Endothelial cell of umbilical vein (primary cell): ENCODE data around the gene SLC4A5. TPM values are rescaled to one million over a fixed set of nuclear protein-coding genes. Genes with fewer than 3 reads are reported as not detected.

Experiments
- BruUV-seq: library from RNA; stranded (reverse); fragments of 400-500 nt; replicated peaks from 2 replicates; lab custom pipeline; 2021; lab: Mats Ljungman, UMichigan
- CTCF ChIA-PET: fragments of 300-600, 350-600 bp; sonication (Branson Sonifier 250); formaldehyde crosslinking; loops from one replicate; lab custom pipeline; 2021; ENCODE audit warnings: antibody characterized with exemption, inconsistent platforms; lab: Charles Lee
- POLR2A ChIA-PET: fragments of 300-600, 350-600 bp; sonication (Branson Sonifier 250); formaldehyde crosslinking; loops from one replicate; lab custom pipeline; 2021; ENCODE audit warnings: antibody characterized with exemption, inconsistent platforms; lab: Charles Lee
- DNase-seq: peaks from one replicate; pipeline ENCODE4 v3.0.0-alpha.2; 2011; ENCODE audit warnings: low read depth, low spot score
- FAIRE-seq: peaks from 2 replicates; lab custom pipeline; 2011; peaks lifted over from hg19 to GRCh38; lab: Jason Lieb, UNC
- H2AFZ ChIP-seq: 2 replicates; pipeline ENCODE4 v1.6.0; 2012; ENCODE audit warnings: low read depth, low read length, control low read depth, inconsistent platforms
- H3K27ac ChIP-seq: 2 replicates; pipeline ENCODE4 v1.5.1; 2011; ENCODE audit warnings: low read depth, mild to moderate bottlenecking, control low read depth, low read length, moderate library complexity; ENCODE audit not compliant: insufficient read depth
- H3K27me3 ChIP-seq, 2 experiments: 2 replicates each; pipeline versions ENCODE4 v1.6.0 to v1.6.1; 2011; ENCODE audit warnings: low read length in 2 of 2, mixed read lengths in 1 of 2; ENCODE audit not compliant: control insufficient read depth in 2 of 2, insufficient read depth in 2 of 2
- H3K36me3 ChIP-seq, 2 experiments: 2 replicates in 1 of 2; 3 replicates in 1 of 2; pipeline ENCODE4 v1.5.1; 2011; ENCODE audit warnings: low read length in 2 of 2, mild to moderate bottlenecking in 1 of 2, moderate library complexity in 1 of 2; ENCODE audit not compliant: control insufficient read depth in 2 of 2, insufficient read depth in 2 of 2; ENCODE audit errors: extremely low read depth in 1 of 2
- H3K4me1 ChIP-seq: 3 replicates; pipeline ENCODE4 v1.5.1; 2011; ENCODE audit warnings: mild to moderate bottlenecking, low read length; ENCODE audit not compliant: control insufficient read depth, insufficient read depth; ENCODE audit errors: extremely low read depth
- H3K4me2 ChIP-seq: 2 replicates; pipeline ENCODE4 v1.6.1; 2011; ENCODE audit warnings: low read length, control low read depth, mixed read lengths; ENCODE audit not compliant: insufficient read depth
- H3K4me3 ChIP-seq, 3 experiments: fragments of 200-600 bp in 1 of 3; sonication (generic), shearing (Covaris generic) in 1 of 3; replicated peaks in 1 of 3; 2 replicates each; pipeline ENCODE4 v1.5.1; 2011 to 2016; ENCODE audit warnings: control low read depth in 3 of 3, low read length in 3 of 3, mild to moderate bottlenecking in 2 of 3, inconsistent platforms in 1 of 3, low read depth in 1 of 3, moderate library complexity in 1 of 3; ENCODE audit not compliant: insufficient read depth in 1 of 3
- H3K79me2 ChIP-seq: 2 replicates; pipeline ENCODE4 v1.6.0; 2012; ENCODE audit warnings: low read length, inconsistent platforms; ENCODE audit not compliant: control insufficient read depth, insufficient read depth
- H3K9ac ChIP-seq: replicated peaks from 2 replicates; pipeline ENCODE3; 2011; ENCODE audit warnings: low read length, control low read depth; ENCODE audit not compliant: insufficient read depth; ENCODE audit errors: extremely low read depth
- H3K9me1 ChIP-seq: replicated peaks from 3 replicates; pipeline ENCODE4 v1.6.0; 2011; ENCODE audit warnings: mild to moderate bottlenecking, low read length; ENCODE audit not compliant: control insufficient read depth, insufficient read depth; ENCODE audit errors: extremely low read depth
- H3K9me3 ChIP-seq: replicated peaks from 2 replicates; pipeline ENCODE4 v1.5.1; 2012; ENCODE audit warnings: low read length, inconsistent platforms; ENCODE audit not compliant: control insufficient read depth, insufficient read depth
- H4K20me1 ChIP-seq: replicated peaks from 2 replicates; pipeline ENCODE3; 2011; ENCODE audit warnings: mild to moderate bottlenecking, low read length; ENCODE audit not compliant: control insufficient read depth, insufficient read depth; ENCODE audit errors: extremely low read depth
- EZH2 ChIP-seq: IDR thresholded peaks from 2 replicates; pipeline ENCODE4 v1.6.1; 2012; ENCODE audit warnings: borderline replicate concordance, low read depth, mild to moderate bottlenecking, moderate library complexity, low read length, inconsistent platforms; ENCODE audit not compliant: severe bottlenecking
- FOS ChIP-seq: IDR thresholded peaks from 2 replicates; pipeline ENCODE4 v1.6.1; 2011; ENCODE audit warnings: mild to moderate bottlenecking, low read length, moderate library complexity, borderline replicate concordance; ENCODE audit not compliant: insufficient read depth
- GATA2 ChIP-seq: IDR thresholded peaks from 2 replicates; pipeline ENCODE4 v1.7.0; 2011; ENCODE audit warnings: low read depth, mild to moderate bottlenecking, moderate library complexity, mixed read lengths, low read length; ENCODE audit not compliant: insufficient read length, insufficient read depth
- JUN ChIP-seq: IDR thresholded peaks from 2 replicates; pipeline ENCODE4 v1.6.1; 2011; ENCODE audit warnings: borderline replicate concordance, low read depth; ENCODE audit not compliant: insufficient read length, insufficient read depth
- MYC ChIP-seq: IDR thresholded peaks from one replicate; pipeline ENCODE4 v1.6.1; 2011; ENCODE audit warnings: mild to moderate bottlenecking, low read depth, low read length
- POLR2A ChIP-seq: IDR thresholded peaks from 2 replicates; pipeline ENCODE4 v1.6.1; 2012; ENCODE audit warnings: low read depth, mild to moderate bottlenecking, control low read depth, low read length
- POLR2AphosphoS5 ChIP-seq: IDR thresholded peaks from 2 replicates; pipeline ENCODE4 v1.6.1; 2012; ENCODE audit warnings: low read depth, mild to moderate bottlenecking, control low read depth, low read length, moderate library complexity; ENCODE audit not compliant: insufficient read depth
- dilution Hi-C: fragments of 300-500 bp; cut with MboI; formaldehyde crosslinking; loops from one replicate; pipeline ENCODE4 v1.15.0; 2019; ENCODE audit warnings: low sequenced_read_pairs; ENCODE audit not compliant: extremely low pct_ligation_motif_present
- intact Hi-C: fragments of 100-400 bp; cut with micrococcal nuclease; formaldehyde crosslinking; loops from one replicate; pipeline ENCODE4 v1.10.0; 2022
- polyA plus RNA-seq, 4 experiments: library from polyadenylated mRNA; depleted of rRNA in 3 of 4; stranded (reverse) in 3 of 4; unstranded in 1 of 4; fragments of >200 nt; gene quantifications; 2 replicates each; pipeline versions ENCODE4 v1.2.1 to v1.2.3, GENCODE V29; 2011 to 2012; ENCODE audit warnings: missing spikeins in 1 of 4
- total RNA-seq: library from RNA; stranded (reverse); gene quantifications from 2 replicates; pipeline ENCODE4 v1.2.3, GENCODE V29; 2021
- TF ChIP-seq, protein P1 (sequence below): IDR thresholded peaks from 2 replicates; pipeline ENCODE4 v1.6.1; 2011; ENCODE audit not compliant: insufficient read depth, insufficient read length
- TF ChIP-seq, protein P2 (sequence below), 2 donors: IDR thresholded peaks; 1 replicate in 1 of 2; 2 replicates in 1 of 2; pipeline ENCODE4 v1.5.1; 2011; ENCODE audit warnings: low read length in 2 of 2, mild to moderate bottlenecking in 2 of 2, moderate library complexity in 2 of 2, control low read depth in 1 of 2, inconsistent platforms in 1 of 2, low read depth in 1 of 2; ENCODE audit not compliant: insufficient read depth in 1 of 2; ENCODE audit errors: extremely low read depth in 1 of 2

Gene SLC4A5
- total and polyA plus RNA-seq, 2 donors (not counting 3 experiments of a cell fraction or from before 2014, with no cell fraction given), result 0.12 to 0.97 TPM

DNA sequence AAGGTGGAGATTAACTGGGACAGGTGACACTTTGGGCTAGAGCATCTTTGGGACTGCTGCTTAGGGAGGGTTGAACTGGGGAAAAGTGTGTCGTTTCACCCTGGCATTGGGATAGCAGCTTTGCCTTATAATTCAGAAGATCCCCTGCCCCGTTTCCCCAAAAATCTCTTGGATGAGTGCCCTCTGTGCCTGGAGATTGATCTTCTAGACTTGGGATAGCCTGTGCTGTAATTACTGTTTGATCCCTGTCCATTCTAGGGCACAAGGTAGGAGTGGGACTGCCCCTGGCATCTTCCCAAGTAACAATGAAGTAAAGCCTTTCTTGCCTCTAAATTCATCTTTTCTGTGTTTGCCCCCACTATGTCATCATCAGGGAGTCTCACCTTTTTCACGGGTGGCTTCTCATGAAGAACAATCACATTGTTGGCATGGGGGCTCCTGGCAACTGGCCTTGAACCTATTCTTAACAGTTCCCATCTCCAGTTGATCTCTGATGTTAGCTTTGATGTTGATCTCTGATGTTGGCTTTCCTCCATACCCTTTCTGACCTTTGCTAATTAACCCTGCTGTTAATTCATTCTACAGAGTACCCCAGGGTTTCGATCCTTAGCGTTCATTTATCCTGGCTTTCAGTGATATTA is 123.2 kb downstream of the SLC4A5 start:
- intact Hi-C loops (no loop called here), dilution Hi-C loops (no loop called here)
- ChIA-PET CTCF (interaction anchor here (1.5 kb wide), 1 partner anchor 39 kb away, joined by 3 read pairs; no protein-coding TSS in a partner anchor), POLR2A (no interaction called here)
- no peaks in the 10 kb centered on the region for H3K9me3 ChIP-seq
- H4K20me1 ChIP-seq, result no peaks in the 10 kb centered on the region
- no TSS peak for BruUV-seq
- no peaks in the 10 kb centered on the region for H3K79me2 ChIP-seq
- FAIRE-seq (no peak), DNase-seq (no peak)
- no peak overlapping the region for H3K4me2 ChIP-seq
- H3K27ac ChIP-seq, result no peak overlapping the region
- H3K9me1 ChIP-seq, result no peaks in the 10 kb centered on the region
- no peak overlapping the region for H2AFZ ChIP-seq
- no peaks in the 10 kb centered on the region for H3K27me3 ChIP-seq
- H3K4me1 ChIP-seq, result no peaks in the 10 kb centered on the region
- H3K9ac ChIP-seq, result no peak overlapping the region
- H3K36me3 ChIP-seq, result peaks cover 0 to 5% of the 10 kb centered on the region in 2 experiments
- TF ChIP-seq JUN (no peak), MYC (no peak), POLR2AphosphoS5 (no peak), POLR2A (no peak), FOS (no peak)
- TF ChIP-seq, protein P1, sequence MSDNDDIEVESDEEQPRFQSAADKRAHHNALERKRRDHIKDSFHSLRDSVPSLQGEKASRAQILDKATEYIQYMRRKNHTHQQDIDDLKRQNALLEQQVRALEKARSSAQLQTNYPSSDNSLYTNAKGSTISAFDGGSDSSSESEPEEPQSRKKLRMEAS, result no peak
- no peak overlapping the region for H3K4me3 ChIP-seq

DNA sequence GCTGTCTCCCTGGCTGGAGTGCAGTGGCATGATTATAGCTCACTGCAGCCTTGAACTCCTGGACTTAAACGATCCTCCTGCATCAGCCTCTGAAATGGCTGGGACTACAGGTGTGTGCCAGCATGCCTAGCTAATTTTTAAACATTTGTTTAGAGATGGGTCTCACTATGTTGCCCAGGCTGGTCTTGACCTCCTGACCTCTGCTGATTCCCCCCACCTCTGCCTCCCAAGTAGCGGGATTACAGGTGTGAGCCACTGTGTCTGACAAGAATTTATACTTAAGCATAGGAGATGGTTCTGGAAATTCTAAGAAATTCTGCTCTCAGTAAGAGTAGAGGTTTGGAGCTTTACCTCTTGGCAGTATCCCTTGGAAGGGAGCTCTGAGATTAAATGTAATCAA is 126.6 kb downstream of the SLC4A5 start:
- no peak overlapping the region for H2AFZ ChIP-seq
- H4K20me1 ChIP-seq, result no peaks in the 10 kb centered on the region
- POLR2A ChIA-PET, result no interaction called here
- DNase-seq, result no peak
- TF ChIP-seq, protein P2, sequence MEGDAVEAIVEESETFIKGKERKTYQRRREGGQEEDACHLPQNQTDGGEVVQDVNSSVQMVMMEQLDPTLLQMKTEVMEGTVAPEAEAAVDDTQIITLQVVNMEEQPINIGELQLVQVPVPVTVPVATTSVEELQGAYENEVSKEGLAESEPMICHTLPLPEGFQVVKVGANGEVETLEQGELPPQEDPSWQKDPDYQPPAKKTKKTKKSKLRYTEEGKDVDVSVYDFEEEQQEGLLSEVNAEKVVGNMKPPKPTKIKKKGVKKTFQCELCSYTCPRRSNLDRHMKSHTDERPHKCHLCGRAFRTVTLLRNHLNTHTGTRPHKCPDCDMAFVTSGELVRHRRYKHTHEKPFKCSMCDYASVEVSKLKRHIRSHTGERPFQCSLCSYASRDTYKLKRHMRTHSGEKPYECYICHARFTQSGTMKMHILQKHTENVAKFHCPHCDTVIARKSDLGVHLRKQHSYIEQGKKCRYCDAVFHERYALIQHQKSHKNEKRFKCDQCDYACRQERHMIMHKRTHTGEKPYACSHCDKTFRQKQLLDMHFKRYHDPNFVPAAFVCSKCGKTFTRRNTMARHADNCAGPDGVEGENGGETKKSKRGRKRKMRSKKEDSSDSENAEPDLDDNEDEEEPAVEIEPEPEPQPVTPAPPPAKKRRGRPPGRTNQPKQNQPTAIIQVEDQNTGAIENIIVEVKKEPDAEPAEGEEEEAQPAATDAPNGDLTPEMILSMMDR (IDR thresholded peaks at IDR 0.05; ENCODE audit: extremely low read depth in 1 of 2, insufficient read depth in 1 of 2, low read depth in 1 of 2, low read length in 2 of 2), result no peak
- TF ChIP-seq EZH2 (no peak), FOS (no peak), GATA2 (no peak), MYC (no peak), JUN (no peak), POLR2A (no peak), POLR2AphosphoS5 (no peak)
- TF ChIP-seq, protein P1, result no peak
- no peak overlapping the region for H3K9ac ChIP-seq
- CTCF ChIA-PET, result interaction anchor here (1.3 to 2.1 kb wide), 4 partner anchors 11 to 118 kb away, joined by 3 to 7 read pairs (median 4); no protein-coding TSS in a partner anchor
- no peak overlapping the region for H3K4me3 ChIP-seq
- no peaks in the 10 kb centered on the region for H3K4me1 ChIP-seq
- no peaks in the 10 kb centered on the region for H3K27me3 ChIP-seq
- H3K36me3 ChIP-seq, result peaks cover 6 to 8% of the 10 kb centered on the region in 2 experiments
- H3K9me3 ChIP-seq, result no peaks in the 10 kb centered on the region
- no peak overlapping the region for H3K27ac ChIP-seq
- BruUV-seq, result no TSS peak
- H3K79me2 ChIP-seq, result no peaks in the 10 kb centered on the region
- FAIRE-seq, result no peak
- dilution Hi-C loops, result no loop called here
- no peak overlapping the region for H3K4me2 ChIP-seq
- H3K9me1 ChIP-seq, result no peaks in the 10 kb centered on the region
- intact Hi-C loops, result no loop called here
